Caco-2 (cell line): ENCODE measurements around the gene CACNB1. TPM values are rescaled to one million over a fixed set of nuclear protein-coding genes. Genes with fewer than 3 reads are reported as not detected.

Experiments
- BruUV-seq: library from RNA; stranded (reverse); fragments of 400-500 nt; replicated peaks from 2 replicates; lab custom pipeline; 2021; lab: Mats Ljungman, UMichigan
- CTCF ChIA-PET: fragments of 300-600 bp; sonication (Branson Sonifier 250); formaldehyde crosslinking; loops from one replicate; lab custom pipeline; 2022; ENCODE audit warnings: antibody characterized with exemption; lab: Charles Lee
- POLR2A ChIA-PET: fragments of 300-600 bp; sonication (Branson Sonifier 250); formaldehyde crosslinking; loops from one replicate; lab custom pipeline; 2022; ENCODE audit warnings: antibody characterized with exemption; lab: Charles Lee
- DNase-seq, 2 experiments: peaks; one replicate each; pipeline versions ENCODE4 v3.0.0 to v3.0.0-alpha.2; 2020 to 2022
- H3K27me3 ChIP-seq: replicated peaks from 2 replicates; pipeline ENCODE4 v1.6.0; 2011; ENCODE audit warnings: low read length; ENCODE audit not compliant: control insufficient read depth, insufficient read depth
- H3K36me3 ChIP-seq: 2 replicates; pipeline ENCODE4 v1.5.1; 2011; ENCODE audit warnings: low read length; ENCODE audit not compliant: control insufficient read depth, insufficient read depth
- H3K4me1 ChIP-seq: fragments of 250-450 bp; sonication (Bioruptor Pico); 2 replicates; pipeline ENCODE4 v1.5.1; 2020; ENCODE audit warnings: mild to moderate bottlenecking
- H3K4me3 ChIP-seq: 2 replicates; pipeline ENCODE4 v1.5.1; 2011; ENCODE audit warnings: low read depth, mild to moderate bottlenecking, control low read depth, low read length
- H3K9me3 ChIP-seq: fragments of 250-450 bp; sonication (Bioruptor Pico); 2 replicates; pipeline ENCODE4 v1.5.1; 2020; ENCODE audit warnings: mild to moderate bottlenecking, moderate library complexity
- H3K27ac Mint-ChIP-seq: one replicate; pipeline ENCODE4 v1.8.0; 2022; ENCODE audit warnings: mixed read lengths; ENCODE audit not compliant: unreplicated experiment
- H3K27me3 Mint-ChIP-seq: one replicate; pipeline ENCODE4 v1.8.0; 2022; ENCODE audit warnings: mixed read lengths; ENCODE audit not compliant: insufficient read depth, unreplicated experiment
- H3K36me3 Mint-ChIP-seq: one replicate; pipeline ENCODE4 v1.8.0; 2022; ENCODE audit warnings: mild to moderate bottlenecking, mixed read lengths; ENCODE audit not compliant: insufficient read depth, unreplicated experiment
- H3K4me1 Mint-ChIP-seq: one replicate; pipeline ENCODE4 v1.8.0; 2022; ENCODE audit warnings: low read depth, mixed read lengths; ENCODE audit not compliant: unreplicated experiment
- H3K4me3 Mint-ChIP-seq: one replicate; pipeline ENCODE4 v1.8.0; 2022; ENCODE audit warnings: mild to moderate bottlenecking, moderate library complexity, mixed read lengths; ENCODE audit not compliant: unreplicated experiment
- H3K9me3 Mint-ChIP-seq: one replicate; pipeline ENCODE4 v1.8.0; 2022; ENCODE audit warnings: mixed read lengths; ENCODE audit not compliant: unreplicated experiment
- CTCF ChIP-seq, 2 experiments: fragments of 200-600 bp in 1 of 2; IDR thresholded peaks; 1 replicate in 1 of 2; 2 replicates in 1 of 2; pipeline versions ENCODE4 v1.5.1 to v1.8.0; 2011 to 2022; ENCODE audit warnings: antibody characterized with exemption in 1 of 2, control low read depth in 1 of 2, inconsistent platforms in 1 of 2, low read depth in 1 of 2, low read length in 1 of 2, mild to moderate bottlenecking in 1 of 2, moderate library complexity in 1 of 2; ENCODE audit not compliant: insufficient read depth in 1 of 2, severe bottlenecking in 1 of 2, unreplicated experiment in 1 of 2
- intact Hi-C: fragments of 100-400 bp; cut with micrococcal nuclease; formaldehyde crosslinking; loops from one replicate; pipeline ENCODE4 v1.10.0; 2022; ENCODE audit not compliant: unreplicated experiment
- total RNA-seq: library from RNA; stranded (reverse); gene quantifications from 2 replicates; pipeline ENCODE4 v1.2.3, GENCODE V29; 2022

The CACNB1 gene
- total RNA-seq, 1 experiment from 2014 or later = 7.0 TPM

GRCh38 chr17:39158623-39159022 lies 38.8 kb downstream of the CACNB1 start:
- BruUV-seq = no TSS peak
- CTCF ChIA-PET = no interaction called here

GRCh38 chr17:39156491-39156890 lies 41.0 kb downstream of the CACNB1 start:
- H3K27me3 ChIP-seq = no peaks in the 10 kb centered on the region
- POLR2A ChIA-PET = no interaction called here
- BruUV-seq = no TSS peak
- H3K27me3 Mint-ChIP-seq = peaks cover 3% of the 10 kb centered on the region
- H3K36me3 ChIP-seq = no peaks in the 10 kb centered on the region
- H3K4me3 ChIP-seq = no peak overlapping the region
- peaks cover 34% of the 10 kb centered on the region for H3K36me3 Mint-ChIP-seq
- intact Hi-C loops = no loop called here
- DNase-seq = no peak
- H3K27ac Mint-ChIP-seq = peak overlapping the region; percentile 39
- H3K4me1 ChIP-seq = peaks cover 4% of the 10 kb centered on the region
- H3K4me1 Mint-ChIP-seq = peaks cover 36% of the 10 kb centered on the region
- TF ChIP-seq CTCF (IDR thresholded peaks at IDR 0.05; ENCODE audit: insufficient read depth in 1 of 2, low read depth in 1 of 2, low read length in 1 of 2, severe bottlenecking in 1 of 2, unreplicated experiment in 1 of 2) = no peak
- CTCF ChIA-PET = interaction anchor here (1.5 kb wide), 1 partner anchor 8 kb away, joined by 4 read pairs; no protein-coding TSS in a partner anchor
- peak overlapping the region; percentile 94 for H3K4me3 Mint-ChIP-seq
- H3K9me3 ChIP-seq = no peaks in the 10 kb centered on the region
- H3K9me3 Mint-ChIP-seq = no peaks in the 10 kb centered on the region

More at GRCh38 chr17:39158623-39159022, 38.8 kb downstream of the CACNB1 start:
- H3K36me3 ChIP-seq = no peaks in the 10 kb centered on the region
- no peak overlapping the region for H3K27ac Mint-ChIP-seq
- POLR2A ChIA-PET = interaction anchor here (0.6 kb wide), 1 partner anchor 76 kb away, joined by 4 read pairs; no protein-coding TSS in a partner anchor
- peaks cover 2% of the 10 kb centered on the region for H3K27me3 Mint-ChIP-seq
- peaks cover 19% of the 10 kb centered on the region for H3K4me1 Mint-ChIP-seq
- intact Hi-C loops = loop anchor here (1.0 kb wide), 1 partner anchor 13 kb away; no protein-coding TSS in a partner anchor
- no peaks in the 10 kb centered on the region for H3K9me3 ChIP-seq
- peaks cover 22% of the 10 kb centered on the region for H3K36me3 Mint-ChIP-seq
- no peak overlapping the region for H3K4me3 Mint-ChIP-seq
- no peak for DNase-seq
- no peaks in the 10 kb centered on the region for H3K4me1 ChIP-seq
- H3K4me3 ChIP-seq = no peak overlapping the region
- H3K9me3 Mint-ChIP-seq = no peaks in the 10 kb centered on the region
- H3K27me3 ChIP-seq = no peaks in the 10 kb centered on the region
- TF ChIP-seq CTCF (IDR thresholded peaks at IDR 0.05; ENCODE audit: insufficient read depth in 1 of 2, low read depth in 1 of 2, low read length in 1 of 2, severe bottlenecking in 1 of 2, unreplicated experiment in 1 of 2) = no peak

- peaks cover 3% of the 10 kb centered on the region for H3K27me3 Mint-ChIP-seq
- ChIA-PET POLR2A (no interaction called here), CTCF (interaction anchor here (1.5 kb wide), 1 partner anchor 9 kb away, joined by 4 read pairs; no protein-coding TSS in a partner anchor)
- Histone ChIP-seq H3K9me3 (no peaks in the 10 kb centered on the region), H3K4me3 (no peak overlapping the region), H3K36me3 (no peaks in the 10 kb centered on the region), H3K27me3 (peaks cover 3% of the 10 kb centered on the region; the same call in 1 of the 2 replicates), H3K4me1 (peaks cover 4% of the 10 kb centered on the region)
- BruUV-seq = no TSS peak
- H3K4me1 Mint-ChIP-seq = peaks cover 36% of the 10 kb centered on the region
- no peak for TF ChIP-seq CTCF (IDR thresholded peaks at IDR 0.05; ENCODE audit: insufficient read depth in 1 of 2, low read depth in 1 of 2, low read length in 1 of 2, severe bottlenecking in 1 of 2, unreplicated experiment in 1 of 2)
- peak overlapping the region; percentile 94 for H3K4me3 Mint-ChIP-seq
- no peak for DNase-seq
- intact Hi-C loops = no loop called here
- H3K27ac Mint-ChIP-seq = no peak overlapping the region
- H3K36me3 Mint-ChIP-seq = peaks cover 34% of the 10 kb centered on the region
- H3K9me3 Mint-ChIP-seq = no peaks in the 10 kb centered on the region
Observed at GRCh38 chr17:39155654-39156053, 41.8 kb downstream of the CACNB1 start.
